Smooth muscle cell (in vitro differentiated cells): ENCODE measurements around the gene AASS. TPM values are rescaled to one million over a fixed set of nuclear protein-coding genes. Genes with fewer than 3 reads are reported as not detected.

ENCODE experiments used
- DNase-seq: peaks from one replicate; lab custom pipeline; 2025; ENCODE audit not compliant: unreplicated experiment; lab: John Stamatoyannopoulos, UW
- H2AFZ ChIP-seq: fragments of 200-600 bp; sonication (generic); 2 replicates; pipeline ENCODE4 v1.6.0; 2016; ENCODE audit warnings: antibody characterized with exemption, low read depth, mild to moderate bottlenecking
- H3F3A ChIP-seq: fragments of 200-600 bp; sonication (generic); 2 replicates; pipeline ENCODE4 v1.6.0; 2017; ENCODE audit warnings: antibody characterized with exemption, low read depth
- H3K27ac ChIP-seq: fragments of 200-600 bp; sonication (generic); 2 replicates; pipeline ENCODE4 v1.5.1; 2016; ENCODE audit warnings: low read depth, mild to moderate bottlenecking
- H3K27me3 ChIP-seq: fragments of 200-600 bp; sonication (generic); 2 replicates; pipeline ENCODE4 v1.6.1; 2016; ENCODE audit warnings: low read depth, mild to moderate bottlenecking
- H3K36me3 ChIP-seq: fragments of 200-600 bp; sonication (generic); 2 replicates; pipeline ENCODE4 v1.5.1; 2016; ENCODE audit warnings: low read depth
- H3K4me1 ChIP-seq: fragments of 200-600 bp; sonication (generic); 2 replicates; pipeline ENCODE4 v1.5.1; 2016; ENCODE audit warnings: low read depth
- H3K4me2 ChIP-seq: fragments of 200-600 bp; sonication (generic); 2 replicates; pipeline ENCODE4 v1.6.0; 2016; ENCODE audit warnings: mild to moderate bottlenecking
- H3K4me3 ChIP-seq: fragments of 200-600 bp; sonication (generic); 2 replicates; pipeline ENCODE4 v1.5.1; 2016; ENCODE audit warnings: mild to moderate bottlenecking
- H3K79me2 ChIP-seq: fragments of 200-600 bp; sonication (generic); 2 replicates; pipeline ENCODE4 v1.6.0; 2016; ENCODE audit warnings: low read depth, mild to moderate bottlenecking
- H3K9ac ChIP-seq: fragments of 200-600 bp; sonication (generic); 2 replicates; pipeline ENCODE4 v1.6.0; 2016; ENCODE audit warnings: low read depth
- H3K9me3 ChIP-seq: fragments of 200-600 bp; sonication (generic); replicated peaks from 2 replicates; pipeline ENCODE4 v1.5.1; 2016; ENCODE audit warnings: low read depth
- H4K20me1 ChIP-seq: fragments of 200-600 bp; sonication (generic); 2 replicates; pipeline ENCODE4 v1.6.0; 2016; ENCODE audit warnings: low read depth
- WGBS: methylation state at CpG from one replicate; pipeline ENCODE4 v1.1.7; 2016; ENCODE audit warnings: low lambda C conversion rate; 5-methylcytosine and 5-hydroxymethylcytosine counted together
- polyA plus RNA-seq: library from polyadenylated mRNA; unstranded; fragments of >200 nt; fragmentation: Nextera tagmentation; extraction: Ambion mirVana; gene quantifications from 2 replicates; pipeline ENCODE4 v1.2.1, GENCODE V29; 2016
- total RNA-seq: library from RNA; depleted of rRNA; stranded (reverse); fragments of >200 nt; gene quantifications from 2 replicates; pipeline ENCODE4 v1.2.3, GENCODE V29; 2014
- TF ChIP-seq, protein P1 (sequence below): fragments of 200-600 bp; sonication (generic); IDR thresholded peaks from 2 replicates; pipeline ENCODE4 v1.5.1; 2017; ENCODE audit warnings: borderline replicate concordance, mild to moderate bottlenecking, antibody characterized with exemption; ENCODE audit not compliant: insufficient read depth, poor library complexity, severe bottlenecking

Gene AASS
- total and polyA plus RNA-seq, 2 experiments from 2014 or later = 9.8 to 23.8 TPM

DNA sequence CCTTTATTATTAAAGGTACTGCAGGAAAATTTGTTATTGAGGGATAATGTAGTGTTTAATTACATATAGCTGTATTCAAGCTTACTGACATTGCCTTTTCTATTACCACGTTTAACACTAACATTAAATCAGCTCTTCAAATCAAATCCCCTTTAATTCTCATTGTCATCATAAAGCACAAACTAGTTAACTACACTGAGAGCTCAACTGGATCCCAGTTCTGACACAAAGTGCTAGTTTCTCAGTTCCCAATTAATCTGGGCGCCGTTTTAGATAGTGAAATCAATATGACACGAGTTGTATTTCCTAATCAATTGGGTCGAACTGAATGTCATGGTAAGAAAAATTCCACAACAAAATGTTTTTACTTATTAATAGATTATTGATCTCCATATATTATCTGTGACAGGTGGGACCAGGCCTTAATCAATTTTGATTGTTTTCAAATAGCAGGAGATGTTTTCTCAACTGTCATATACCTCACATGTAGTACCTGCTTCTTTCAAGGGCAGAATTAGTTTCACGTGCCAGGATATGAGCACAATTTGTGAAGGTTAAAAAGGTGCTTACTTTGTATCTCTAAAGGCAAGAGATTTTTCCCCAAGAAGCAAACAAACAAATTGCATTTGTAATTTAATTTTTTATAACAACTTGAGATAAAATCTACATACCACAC is 71.0 kb downstream of the AASS start:
- H3F3A ChIP-seq = no peaks in the 10 kb centered on the region

DNA sequence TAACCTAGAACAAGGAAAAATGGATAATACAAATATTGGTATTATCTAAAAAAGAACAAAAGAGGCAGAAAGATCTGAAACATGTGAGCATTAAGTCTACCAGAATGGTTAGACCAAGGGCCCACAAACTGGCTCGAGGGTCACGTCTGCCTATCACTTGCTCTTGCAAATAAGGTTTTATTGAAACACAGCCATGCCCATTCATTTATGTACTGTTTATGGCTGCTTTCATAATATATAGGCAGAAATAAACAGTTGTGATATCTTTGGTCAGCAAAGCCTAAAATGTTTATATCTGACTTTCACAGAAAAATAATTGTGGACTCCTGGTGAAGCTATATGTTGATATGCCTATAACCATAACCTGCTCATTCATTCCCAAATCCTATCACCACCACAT is 71.8 kb downstream of the AASS start:
- Histone ChIP-seq H3K36me3 (peaks cover 3% of the 10 kb centered on the region), H2AFZ (no peak overlapping the region), H3K4me3 (no peak overlapping the region), H3F3A (no peaks in the 10 kb centered on the region), H3K27ac (no peak overlapping the region), H3K9me3 (no peaks in the 10 kb centered on the region), H3K4me2 (no peak overlapping the region), H3K27me3 (no peaks in the 10 kb centered on the region), H4K20me1 (no peaks in the 10 kb centered on the region), H3K4me1 (no peaks in the 10 kb centered on the region), H3K79me2 (no peaks in the 10 kb centered on the region), H3K9ac (no peak overlapping the region)
- 92% methylated on average over 2 of the region's 2 CpGs for whole genome bisulfite sequencing
- DNase-seq = no peak
- TF ChIP-seq, protein P1, sequence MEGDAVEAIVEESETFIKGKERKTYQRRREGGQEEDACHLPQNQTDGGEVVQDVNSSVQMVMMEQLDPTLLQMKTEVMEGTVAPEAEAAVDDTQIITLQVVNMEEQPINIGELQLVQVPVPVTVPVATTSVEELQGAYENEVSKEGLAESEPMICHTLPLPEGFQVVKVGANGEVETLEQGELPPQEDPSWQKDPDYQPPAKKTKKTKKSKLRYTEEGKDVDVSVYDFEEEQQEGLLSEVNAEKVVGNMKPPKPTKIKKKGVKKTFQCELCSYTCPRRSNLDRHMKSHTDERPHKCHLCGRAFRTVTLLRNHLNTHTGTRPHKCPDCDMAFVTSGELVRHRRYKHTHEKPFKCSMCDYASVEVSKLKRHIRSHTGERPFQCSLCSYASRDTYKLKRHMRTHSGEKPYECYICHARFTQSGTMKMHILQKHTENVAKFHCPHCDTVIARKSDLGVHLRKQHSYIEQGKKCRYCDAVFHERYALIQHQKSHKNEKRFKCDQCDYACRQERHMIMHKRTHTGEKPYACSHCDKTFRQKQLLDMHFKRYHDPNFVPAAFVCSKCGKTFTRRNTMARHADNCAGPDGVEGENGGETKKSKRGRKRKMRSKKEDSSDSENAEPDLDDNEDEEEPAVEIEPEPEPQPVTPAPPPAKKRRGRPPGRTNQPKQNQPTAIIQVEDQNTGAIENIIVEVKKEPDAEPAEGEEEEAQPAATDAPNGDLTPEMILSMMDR = no peak

More for the DNA sequence above, 71.0 kb downstream of the AASS start:
- no peak overlapping the region for H2AFZ ChIP-seq
- no peaks in the 10 kb centered on the region for H3K4me1 ChIP-seq
- 89% methylated on average over 6 of the region's 6 CpGs for WGBS
- peaks cover 10% of the 10 kb centered on the region for H3K36me3 ChIP-seq
- no peak for DNase-seq
- no peaks in the 10 kb centered on the region for H3K79me2 ChIP-seq
- H3K27ac ChIP-seq = no peak overlapping the region
- no peak overlapping the region for H3K4me2 ChIP-seq
- H3K27me3 ChIP-seq = no peaks in the 10 kb centered on the region
- H4K20me1 ChIP-seq = no peaks in the 10 kb centered on the region
- TF ChIP-seq, protein P1 = no peak
- no peak overlapping the region for H3K4me3 ChIP-seq
- H3K9me3 ChIP-seq = no peaks in the 10 kb centered on the region
- no peak overlapping the region for H3K9ac ChIP-seq

DNA sequence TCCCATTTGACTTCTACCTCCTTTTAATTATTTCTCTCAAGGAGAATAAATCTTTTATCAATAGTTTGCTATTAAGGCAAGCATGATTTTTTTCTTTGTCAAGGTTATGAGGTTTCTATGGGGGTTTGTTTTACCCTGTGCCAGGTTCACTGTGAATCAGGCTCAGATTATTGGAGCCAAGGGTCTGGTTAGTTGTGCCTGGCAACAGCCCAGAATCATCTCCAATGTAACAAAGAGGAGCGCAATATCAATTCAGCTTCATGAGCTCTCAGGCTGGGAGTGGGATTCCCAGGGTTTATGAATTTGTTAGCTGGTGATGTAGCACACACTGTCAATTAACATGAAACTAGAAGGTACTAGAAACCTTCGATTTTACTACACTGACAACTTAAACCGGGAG is 73.2 kb downstream of the AASS start:
- no peak overlapping the region for H2AFZ ChIP-seq
- H3K4me2 ChIP-seq = no peak overlapping the region
- H3K36me3 ChIP-seq = no peaks in the 10 kb centered on the region
- no peaks in the 10 kb centered on the region for H3K79me2 ChIP-seq
- TF ChIP-seq, protein P1 = no peak
- H3K27ac ChIP-seq = no peak overlapping the region
- H3K27me3 ChIP-seq = no peaks in the 10 kb centered on the region
- no peak for DNase-seq
- H3K9ac ChIP-seq = no peak overlapping the region
- no peak overlapping the region for H3K4me3 ChIP-seq
- H3F3A ChIP-seq = no peaks in the 10 kb centered on the region
- no peaks in the 10 kb centered on the region for H3K4me1 ChIP-seq
- 98% methylated on average over 3 of the region's 3 CpGs for WGBS
- H3K9me3 ChIP-seq = no peaks in the 10 kb centered on the region
- H4K20me1 ChIP-seq = no peaks in the 10 kb centered on the region

DNA sequence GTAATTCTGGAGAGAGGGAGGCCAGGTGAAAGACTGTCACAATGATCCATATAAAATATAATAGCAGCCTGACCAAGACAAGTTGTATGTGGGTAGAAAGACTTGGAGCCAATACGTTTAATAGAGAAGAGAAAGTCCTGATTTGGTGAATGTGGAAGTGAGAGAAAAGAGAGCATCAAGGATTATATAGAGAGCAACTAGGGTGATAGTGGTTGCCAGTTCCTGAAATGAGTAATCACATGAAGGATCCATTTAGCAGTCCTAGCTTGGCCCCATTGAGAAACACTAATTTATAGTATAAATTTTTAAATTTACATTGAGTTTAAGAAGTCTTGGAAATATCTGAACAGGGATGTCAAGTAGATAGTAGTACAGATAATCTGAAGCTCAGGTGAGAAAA is 74.0 kb downstream of the AASS start:
- no peak for DNase-seq
- Histone ChIP-seq H3K27ac (no peak overlapping the region), H3F3A (no peaks in the 10 kb centered on the region), H3K9ac (no peak overlapping the region), H3K27me3 (no peaks in the 10 kb centered on the region), H3K36me3 (no peaks in the 10 kb centered on the region), H3K4me2 (no peak overlapping the region), H3K9me3 (no peaks in the 10 kb centered on the region), H3K4me3 (no peak overlapping the region), H2AFZ (no peak overlapping the region), H3K79me2 (no peaks in the 10 kb centered on the region), H3K4me1 (no peaks in the 10 kb centered on the region), H4K20me1 (no peaks in the 10 kb centered on the region)
- TF ChIP-seq, protein P1 = no peak
- 78% methylated on average over 1 of the region's 1 CpG for WGBS
